Uterus (tissue), 4 donors: ENCODE data around the gene RABGAP1. TPM values are rescaled to one million over a fixed set of nuclear protein-coding genes. Genes with fewer than 3 reads are reported as not detected.

Experiments used
- DNase-seq, 2 donors: peaks; one replicate each; pipeline ENCODE4 v3.0.0-alpha.2; 2019 to 2020
- H3K27ac ChIP-seq, 2 donors: fragments of 200-600 bp; sonication (generic); 1 replicate in 1 of 2; 2 replicates in 1 of 2; pipeline ENCODE4 v1.5.1; 2016 to 2018
- H3K27me3 ChIP-seq, 2 donors: fragments of 200-600 bp; sonication (generic); one replicate each; pipeline ENCODE4 v1.5.1; 2018 to 2019; ENCODE audit warnings: control low read depth in 1 of 2
- H3K36me3 ChIP-seq, 2 donors: fragments of 200-600 bp; sonication (generic); one replicate each; pipeline ENCODE4 v1.5.1; 2019; ENCODE audit warnings: control low read depth in 1 of 2
- H3K4me1 ChIP-seq, 2 donors: fragments of 200-600 bp; sonication (generic); one replicate each; pipeline ENCODE4 v1.5.1; 2018 to 2019; ENCODE audit warnings: control low read depth in 1 of 2
- H3K4me3 ChIP-seq, 2 donors: fragments of 200-600 bp; sonication (generic); 1 replicate in 1 of 2; 2 replicates in 1 of 2; pipeline ENCODE4 v1.5.1; 2018 to 2019; ENCODE audit warnings: mild to moderate bottlenecking in 1 of 2
- H3K9me3 ChIP-seq, 2 donors: fragments of 200-600 bp; sonication (generic); one replicate each; pipeline ENCODE4 v1.5.1; 2019; ENCODE audit warnings: control low read depth in 1 of 2
- CTCF ChIP-seq, 4 experiments: fragments of 200-600 bp in 2 of 4; fragments of 450-650 bp in 2 of 4; sonication (generic) in 2 of 4; IDR thresholded peaks; one replicate each; pipeline ENCODE4 v1.5.1; 2016 to 2019; ENCODE audit warnings: antibody characterized with exemption in 4 of 4, mild to moderate bottlenecking in 2 of 4, moderate library complexity in 1 of 4
- POLR2A ChIP-seq, 2 donors: fragments of 450-650 bp; IDR thresholded peaks; one replicate each; pipeline ENCODE4 v1.6.1; 2016; ENCODE audit warnings: antibody characterized with exemption in 2 of 2, mild to moderate bottlenecking in 1 of 2, moderate library complexity in 1 of 2
- intact Hi-C: fragments of 100-400 bp; cut with DNase I; formaldehyde crosslinking; loops from one replicate; pipeline ENCODE4 v1.15.1; 2023; ENCODE audit warnings: low total_unique reads
- total RNA-seq, 4 donors: library from RNA; depleted of rRNA in 3 of 4; stranded (reverse); fragments of >200 nt in 3 of 4; gene quantifications; one replicate each; pipeline versions ENCODE4 v1.1.0 to v1.2.4, GENCODE V29; 2014 to 2023
- donor health status: DM: yes; HTN: yes; CAD: no.

The RABGAP1 gene
- total RNA-seq, 4 donors from 2014 or later = 81.2 to 107 (median 91.0) TPM

GRCh38 chr9:123083680-123084079, 142.9 kb downstream of the RABGAP1 start:
- no peaks in the 10 kb centered on the region for H3K27me3 ChIP-seq
- H3K36me3 ChIP-seq = no peaks in the 10 kb centered on the region
- intact Hi-C loops = no loop called here
- DNase-seq = no peak
- no peaks in the 10 kb centered on the region for H3K9me3 ChIP-seq
- H3K4me3 ChIP-seq = no peak overlapping the region
- H3K4me1 ChIP-seq = no peaks in the 10 kb centered on the region
- H3K27ac ChIP-seq = no peak overlapping the region
- no peak for TF ChIP-seq CTCF (IDR thresholded peaks at IDR 0.05)
- TF ChIP-seq POLR2A (IDR thresholded peaks at IDR 0.05) = no peak

- Histone ChIP-seq H3K4me1 (no peaks in the 10 kb centered on the region), H3K4me3 (no peak overlapping the region), H3K27me3 (no peaks in the 10 kb centered on the region), H3K9me3 (no peaks in the 10 kb centered on the region), H3K36me3 (no peaks in the 10 kb centered on the region), H3K27ac (no peak overlapping the region)
- intact Hi-C loops = no loop called here
- DNase-seq = no peak
- no peak for TF ChIP-seq CTCF (IDR thresholded peaks at IDR 0.05)
- TF ChIP-seq POLR2A (IDR thresholded peaks at IDR 0.05) = no peak
These were observed 143.4 kb downstream of the RABGAP1 start for GRCh38 chr9:123084256-123084655.

- intact Hi-C loops = no loop called here
These were observed 145.1 kb downstream of the RABGAP1 start for GRCh38 chr9:123085916-123086315.

GRCh38 chr9:123087359-123087888, 146.6 kb downstream of the RABGAP1 start:
- no peaks in the 10 kb centered on the region for H3K36me3 ChIP-seq
- intact Hi-C loops = no loop called here

More at GRCh38 chr9:123085916-123086315, 145.1 kb downstream of the RABGAP1 start:
- Histone ChIP-seq H3K27me3 (no peaks in the 10 kb centered on the region), H3K36me3 (no peaks in the 10 kb centered on the region), H3K4me3 (no peak overlapping the region), H3K9me3 (no peaks in the 10 kb centered on the region), H3K27ac (no peak overlapping the region), H3K4me1 (no peaks in the 10 kb centered on the region)
- no peak for DNase-seq
- TF ChIP-seq POLR2A (IDR thresholded peaks at IDR 0.05) (no peak), CTCF (IDR thresholded peaks at IDR 0.05) (no peak)

GRCh38 chr9:123089040-123089439, 148.2 kb downstream of the RABGAP1 start:
- no peaks in the 10 kb centered on the region for H3K4me1 ChIP-seq
- no peak for DNase-seq
- H3K27ac ChIP-seq = no peak overlapping the region
- no peaks in the 10 kb centered on the region for H3K9me3 ChIP-seq
- intact Hi-C loops = no loop called here
- H3K27me3 ChIP-seq = no peaks in the 10 kb centered on the region
- H3K4me3 ChIP-seq = no peak overlapping the region
- H3K36me3 ChIP-seq = no peaks in the 10 kb centered on the region
- TF ChIP-seq CTCF (IDR thresholded peaks at IDR 0.05) = no peak
- no peak for TF ChIP-seq POLR2A (IDR thresholded peaks at IDR 0.05)

More at GRCh38 chr9:123087359-123087888, 146.6 kb downstream of the RABGAP1 start:
- no peak overlapping the region for H3K4me3 ChIP-seq
- no peaks in the 10 kb centered on the region for H3K27me3 ChIP-seq
- no peaks in the 10 kb centered on the region for H3K9me3 ChIP-seq
- no peak overlapping the region for H3K27ac ChIP-seq
- DNase-seq = no peak
- no peak for TF ChIP-seq POLR2A (IDR thresholded peaks at IDR 0.05)
- TF ChIP-seq CTCF (IDR thresholded peaks at IDR 0.05) = no peak
- no peaks in the 10 kb centered on the region for H3K4me1 ChIP-seq
